ENCODE results near the gene MIF4GD. TPM values are rescaled to one million over a fixed set of nuclear protein-coding genes. Genes with fewer than 3 reads are reported as not detected.

The MIF4GD gene
- total and polyA plus RNA-seq, 2 donors (not counting 1 experiment from before 2014, with no cell fraction given), result 41.5 to 87.4 TPM

- Histone ChIP-seq H3K4me2 (replicated peaks; ENCODE audit: low read depth, low read length, poor library complexity, severe bottlenecking) (peak within 1 kb of the TSS; percentile 88), H3K4me1 (ENCODE audit: control insufficient read depth in 2 of 2, insufficient read depth in 2 of 2, low read length in 2 of 2) (peaks cover 25% of the 10 kb centered on the region in 2 donors), H3K79me2 (ENCODE audit: control insufficient read depth, insufficient read depth, low read length) (peaks cover 73% of the 10 kb centered on the region), H2AFZ (ENCODE audit: insufficient read depth, low read depth, low read length, poor library complexity, severe bottlenecking) (peak within 1 kb of the TSS; percentile 87), H4K20me1 (ENCODE audit: control insufficient read depth, insufficient read depth, low read length, poor library complexity, severe bottlenecking) (peaks cover 16% of the 10 kb centered on the region), H3K4me3 (ENCODE audit: control extremely low read depth in 1 of 5, extremely low read depth in 1 of 5, insufficient read depth in 1 of 5, low read depth in 2 of 5, low read length in 4 of 5) (peak within 1 kb of the TSS; percentile 79 to 96 (median 95)), H3K27ac (ENCODE audit: low read length in 2 of 2) (peak within 1 kb of the TSS; percentile 95 to 99), H3K27me3 (replicated peaks in 1 of 4; ENCODE audit: control extremely low read depth in 1 of 4, control insufficient read depth in 3 of 4, insufficient read depth in 4 of 4, low read length in 3 of 4) (no peaks in the 10 kb centered on the region), H3K36me3 (replicated peaks in 1 of 2; ENCODE audit: control extremely low read depth in 1 of 2, control insufficient read depth in 1 of 2, extremely low read depth in 1 of 2, insufficient read depth in 2 of 2, low read length in 1 of 2) (peaks cover 0 to 17% of the 10 kb centered on the region in 2 experiments), H3K9ac (ENCODE audit: low read length) (peak within 1 kb of the TSS; percentile 94), H3K9me3 (ENCODE audit: control extremely low read depth in 1 of 3, control insufficient read depth in 2 of 3, insufficient read depth in 1 of 3, low read length in 2 of 3) (no peaks in the 10 kb centered on the region)
- ChIA-PET CTCF (interaction anchor here (0.5 to 4.9 kb wide), 15 partner anchors 10 to 151 kb away, joined by 3 to 62 read pairs (median 5); partner anchors contain the start of genes MIF4GD and SLC25A19), POLR2A (interaction anchor here (0.6 to 3.2 kb wide), 11 partner anchors 9 to 195 kb away, joined by 3 to 41 read pairs (median 7); partner anchors contain the start of genes GRB2, MIF4GD, SLC25A19 and TMEM94)
- intact Hi-C loops (cut with micrococcal nuclease), result loop anchor here (1.0 kb wide), 7 partner anchors 10 to 328 kb away; partner anchors contain the start of genes GRB2, MIF4GD, SLC25A19 and TMEM94
- H3K4me3 Mint-ChIP-seq, result peak within 1 kb of the TSS; percentile 97
- H3K9me3 Mint-ChIP-seq (ENCODE audit: insufficient read depth), result no peaks in the 10 kb centered on the region
- ATAC-seq (ENCODE audit: low read depth), result peak; percentile 96
- no peaks in the 10 kb centered on the region for H3K27me3 Mint-ChIP-seq
- DNase-seq, result peak; percentile 98
- H3K4me1 Mint-ChIP-seq, result peaks cover 52% of the 10 kb centered on the region
- TF ChIP-seq EZH2 (IDR thresholded peaks at IDR 0.05; ENCODE audit: borderline replicate concordance, insufficient read depth, low read depth, low read length, poor library complexity, severe bottlenecking), result no peak
- TF ChIP-seq CTCF (IDR thresholded peaks at IDR 0.05), result no peak
- peak within 1 kb of the TSS; percentile 100 for H3K27ac Mint-ChIP-seq
- WGBS (ENCODE audit: insufficient coverage), result under 1% methylated on average over 68 of the region's 69 CpGs
These were observed 9.5 kb downstream of the MIF4GD start, which contains the start of the genes GGA3 and MRPS7 for GRCh38 chr17:75261336-75262111. Gene GGA3, minus strand, starts transcription at chr17:75261606. Its CDS starts 19 bp downstream, at chr17:75261587. Gene MRPS7, plus strand, starts transcription at chr17:75261879. Its CDS starts 22 bp downstream, at chr17:75261901.

All from B cell (primary cell).